Astrocyte (in vitro differentiated cells and primary cell): Measurements from ENCODE around the gene LRRC28. TPM values are rescaled to one million over a fixed set of nuclear protein-coding genes. Genes with fewer than 3 reads are reported as not detected.

Source experiments
- DNase-seq: peaks from one replicate; pipeline ENCODE4 v3.0.0-alpha.2; 2010; ENCODE audit warnings: low read depth
- FAIRE-seq: peaks from 2 replicates; lab custom pipeline; 2011; peaks lifted over from hg19 to GRCh38; lab: Jason Lieb, UNC
- H2AFZ ChIP-seq: 2 replicates; pipeline ENCODE4 v1.6.0; 2012; ENCODE audit warnings: low read depth, low read length, inconsistent platforms
- H3K27ac ChIP-seq: 2 replicates; pipeline ENCODE4 v1.5.1; 2011; ENCODE audit warnings: low read depth, low read length, inconsistent platforms
- H3K27me3 ChIP-seq: 2 replicates; pipeline ENCODE4 v1.6.0; 2011; ENCODE audit warnings: low read length, inconsistent platforms; ENCODE audit not compliant: insufficient read depth
- H3K36me3 ChIP-seq: 2 replicates; pipeline ENCODE4 v1.5.1; 2011; ENCODE audit warnings: low read length, inconsistent platforms; ENCODE audit not compliant: insufficient read depth
- H3K4me1 ChIP-seq: 2 replicates; pipeline ENCODE4 v1.5.1; 2011; ENCODE audit warnings: low read length, inconsistent platforms; ENCODE audit not compliant: insufficient read depth
- H3K4me2 ChIP-seq: 2 replicates; pipeline ENCODE4 v1.6.0; 2012; ENCODE audit warnings: low read length, inconsistent platforms
- H3K4me3 ChIP-seq: 2 replicates; pipeline ENCODE4 v1.5.1; 2011; ENCODE audit warnings: low read depth, mild to moderate bottlenecking, low read length, inconsistent platforms; ENCODE audit not compliant: insufficient read depth
- H3K79me2 ChIP-seq: 2 replicates; pipeline ENCODE4 v1.6.0; 2012; ENCODE audit warnings: mild to moderate bottlenecking, low read length, inconsistent platforms; ENCODE audit not compliant: insufficient read depth
- H3K9ac ChIP-seq: 2 replicates; pipeline ENCODE4 v1.6.0; 2012; ENCODE audit warnings: mild to moderate bottlenecking, low read length, inconsistent platforms
- H3K9me3 ChIP-seq: 2 replicates; pipeline ENCODE4 v1.5.1; 2012; ENCODE audit warnings: low read depth, mild to moderate bottlenecking, low read length, inconsistent platforms; ENCODE audit not compliant: insufficient read depth
- H4K20me1 ChIP-seq: 2 replicates; pipeline ENCODE4 v1.6.0; 2012; ENCODE audit warnings: low read length, inconsistent platforms; ENCODE audit not compliant: insufficient read depth
- H3K27ac Mint-ChIP-seq: one replicate; pipeline ENCODE4 v1.8.0; 2021; ENCODE audit warnings: mild to moderate bottlenecking, mixed read lengths; ENCODE audit not compliant: unreplicated experiment
- H3K27me3 Mint-ChIP-seq: one replicate; pipeline ENCODE4 v1.8.0; 2021; ENCODE audit warnings: low read depth, mixed read lengths; ENCODE audit not compliant: unreplicated experiment
- H3K36me3 Mint-ChIP-seq: one replicate; pipeline ENCODE4 v1.8.0; 2021; ENCODE audit warnings: low read depth, mixed read lengths; ENCODE audit not compliant: unreplicated experiment
- H3K4me1 Mint-ChIP-seq: one replicate; pipeline ENCODE4 v1.8.0; 2021; ENCODE audit warnings: low read depth, mixed read lengths; ENCODE audit not compliant: unreplicated experiment
- H3K4me3 Mint-ChIP-seq: one replicate; pipeline ENCODE4 v1.8.0; 2021; ENCODE audit warnings: mild to moderate bottlenecking, moderate library complexity, mixed read lengths; ENCODE audit not compliant: unreplicated experiment
- H3K9me3 Mint-ChIP-seq: one replicate; pipeline ENCODE4 v1.8.0; 2021; ENCODE audit warnings: mild to moderate bottlenecking, mixed read lengths; ENCODE audit not compliant: unreplicated experiment
- CTCF ChIP-seq: IDR thresholded peaks from 2 replicates; pipeline ENCODE4 v1.5.1; 2011; ENCODE audit warnings: low read depth, mild to moderate bottlenecking, inconsistent platforms, low read length, moderate library complexity; ENCODE audit not compliant: insufficient read depth
- EZH2 ChIP-seq: IDR thresholded peaks from 2 replicates; pipeline ENCODE4 v1.6.1; 2012; ENCODE audit warnings: mild to moderate bottlenecking, low read length, inconsistent platforms; ENCODE audit not compliant: insufficient read depth
- total RNA-seq: library from RNA; stranded (reverse); gene quantifications from 2 replicates; pipeline ENCODE4 v1.2.1, GENCODE V29; 2021

The LRRC28 gene
- total RNA-seq, 1 donor from 2014 or later: 28.1 TPM

GRCh38 chr15:99434506-99435112 lies 183.3 kb downstream of the LRRC28 start:
- Histone ChIP-seq H3K27me3 (no peaks in the 10 kb centered on the region), H2AFZ (no peak overlapping the region), H3K4me1 (peaks cover 19% of the 10 kb centered on the region), H3K9me3 (no peaks in the 10 kb centered on the region), H4K20me1 (no peaks in the 10 kb centered on the region), H3K4me3 (no peak overlapping the region), H3K36me3 (no peaks in the 10 kb centered on the region), H3K27ac (no peak overlapping the region), H3K4me2 (no peak overlapping the region), H3K79me2 (no peaks in the 10 kb centered on the region), H3K9ac (no peak overlapping the region)
- TF ChIP-seq CTCF (no peak), EZH2 (no peak)
- FAIRE-seq: no peak
- Mint-ChIP-seq H3K4me1 (peaks cover 8% of the 10 kb centered on the region), H3K4me3 (peak overlapping the region; percentile 40), H3K9me3 (peaks cover 2% of the 10 kb centered on the region), H3K36me3 (no peaks in the 10 kb centered on the region), H3K27me3 (peaks cover 31% of the 10 kb centered on the region), H3K27ac (peak overlapping the region; percentile 30)
- DNase-seq: no peak

- peaks cover 31% of the 10 kb centered on the region for H3K27me3 Mint-ChIP-seq
- peaks cover 2% of the 10 kb centered on the region for H3K9me3 Mint-ChIP-seq
- Histone ChIP-seq H3K27ac (no peak overlapping the region), H4K20me1 (no peaks in the 10 kb centered on the region), H3K27me3 (no peaks in the 10 kb centered on the region), H3K9me3 (no peaks in the 10 kb centered on the region), H3K79me2 (no peaks in the 10 kb centered on the region), H3K4me1 (peaks cover 19% of the 10 kb centered on the region), H3K9ac (no peak overlapping the region), H2AFZ (no peak overlapping the region), H3K4me3 (no peak overlapping the region), H3K4me2 (no peak overlapping the region), H3K36me3 (no peaks in the 10 kb centered on the region)
- no peak overlapping the region for H3K27ac Mint-ChIP-seq
- FAIRE-seq (no peak), DNase-seq (no peak)
- no peaks in the 10 kb centered on the region for H3K36me3 Mint-ChIP-seq
- TF ChIP-seq CTCF (no peak), EZH2 (no peak)
- peaks cover 8% of the 10 kb centered on the region for H3K4me1 Mint-ChIP-seq
- no peak overlapping the region for H3K4me3 Mint-ChIP-seq
Measured at GRCh38 chr15:99435113-99435695, 183.9 kb downstream of the LRRC28 start.

GRCh38 chr15:99435877-99436541 lies 184.7 kb downstream of the LRRC28 start:
- Mint-ChIP-seq H3K27me3 (peaks cover 31% of the 10 kb centered on the region), H3K9me3 (peaks cover 2% of the 10 kb centered on the region), H3K4me3 (no peak overlapping the region), H3K27ac (no peak overlapping the region), H3K4me1 (peaks cover 8% of the 10 kb centered on the region), H3K36me3 (no peaks in the 10 kb centered on the region)
- no peak overlapping the region for H3K9ac ChIP-seq
- no peaks in the 10 kb centered on the region for H3K79me2 ChIP-seq
- no peak overlapping the region for H3K27ac ChIP-seq
- no peak for TF ChIP-seq EZH2
- no peak for TF ChIP-seq CTCF
- no peaks in the 10 kb centered on the region for H3K9me3 ChIP-seq
- H3K4me1 ChIP-seq: peaks cover 19% of the 10 kb centered on the region
- no peak for FAIRE-seq
- H3K36me3 ChIP-seq: no peaks in the 10 kb centered on the region
- DNase-seq: no peak
- H3K4me3 ChIP-seq: no peak overlapping the region
- H4K20me1 ChIP-seq: no peaks in the 10 kb centered on the region
- no peaks in the 10 kb centered on the region for H3K27me3 ChIP-seq
- no peak overlapping the region for H3K4me2 ChIP-seq
- H2AFZ ChIP-seq: peak overlapping the region; percentile 26
